Body of pancreas (tissue), 4 donors: Measurements from ENCODE around the gene GLYAT.

Experiments used
- CTCF ChIP-seq, 7 experiments: fragments of 450-650 bp in 4 of 7; fragments of 200-600 bp in 3 of 7; sonication (generic) in 3 of 7; IDR thresholded peaks; one replicate each; pipeline ENCODE4 v1.5.1; 2016 to 2019; ENCODE audit warnings: antibody characterized with exemption in 7 of 7
- POLR2A ChIP-seq, 3 donors: fragments of 450-650 bp; IDR thresholded peaks; one replicate each; pipeline ENCODE4 v1.6.1; 2016; ENCODE audit warnings: antibody characterized with exemption in 3 of 3, mild to moderate bottlenecking in 2 of 3

GRCh38 chr11:58685973-58686722, 45.6 kb downstream of the GLYAT start:
- no peak for TF ChIP-seq CTCF (IDR thresholded peaks at IDR 0.05)
- TF ChIP-seq POLR2A (IDR thresholded peaks at IDR 0.05) = no peak
